GM12878 (cell line): ENCODE data around the gene EIF3D. TPM values are rescaled to one million over a fixed set of nuclear protein-coding genes. Genes with fewer than 3 reads are reported as not detected.

ENCODE experiments used
- ATAC-seq: fragments of 200-7000 bp; cut with Tn5 transposase; 3 replicates; pipeline ENCODE4 v1.9.1; 2020; ENCODE audit warnings: mild to moderate bottlenecking, moderate library complexity
- BruUV-seq: library from RNA; stranded (reverse); fragments of 400-500 nt; replicated peaks from 2 replicates; lab custom pipeline; 2021; lab: Mats Ljungman, UMichigan
- CTCF ChIA-PET: fragments of 300-600 bp; sonication (Branson Sonifier 250); formaldehyde crosslinking; extraction: SDS; loops from one replicate; lab custom pipeline; 2021; ENCODE audit warnings: inconsistent platforms; lab: Yijun Ruan, JAX
- POLR2A ChIA-PET: fragments of 350-600 bp; formaldehyde crosslinking; extraction: SDS; loops from one replicate; lab custom pipeline; 2021; ENCODE audit warnings: inconsistent platforms; lab: Charles Lee
- RAD21 ChIA-PET: fragments of 300-600 bp; sonication (Branson Sonifier 250); formaldehyde crosslinking; loops from one replicate; lab custom pipeline; 2023; ENCODE audit warnings: antibody characterized with exemption; ENCODE audit not compliant: unreplicated experiment; lab: Charles Lee
- SMC1A ChIA-PET: fragments of 300-600 bp; sonication (Branson Sonifier 250); formaldehyde crosslinking; loops from one replicate; lab custom pipeline; 2023; ENCODE audit not compliant: unreplicated experiment, uncharacterized antibody; lab: Charles Lee
- DNase-seq: peaks from one replicate; pipeline ENCODE4 v3.0.0-alpha.2; 2011; ENCODE audit warnings: low read depth, low spot score
- FAIRE-seq: peaks from 3 replicates; lab custom pipeline; 2011; peaks lifted over from hg19 to GRCh38; lab: Jason Lieb, UNC
- H2AFZ ChIP-seq: 2 replicates; pipeline ENCODE4 v1.6.0; 2011; ENCODE audit warnings: low read depth, low read length, control low read depth; ENCODE audit not compliant: control insufficient read depth
- H3K27ac ChIP-seq: 2 replicates; pipeline ENCODE4 v1.5.1; 2011; ENCODE audit warnings: control low read depth; ENCODE audit not compliant: control insufficient read depth, insufficient read depth
- H3K27me3 ChIP-seq, 2 experiments: replicated peaks in 1 of 2; 2 replicates each; pipeline versions ENCODE4 v1.6.0 to v1.6.1; 2011; ENCODE audit warnings: low read length in 1 of 2; ENCODE audit not compliant: control insufficient read depth in 2 of 2, insufficient read depth in 2 of 2
- H3K36me3 ChIP-seq, 2 experiments: 2 replicates each; pipeline ENCODE4 v1.5.1; 2011; ENCODE audit warnings: low read length in 1 of 2; ENCODE audit not compliant: control insufficient read depth in 2 of 2, insufficient read depth in 2 of 2
- H3K4me1 ChIP-seq: 2 replicates; pipeline ENCODE4 v1.6.1; 2011; ENCODE audit warnings: mild to moderate bottlenecking, low read length, moderate library complexity, mixed read lengths; ENCODE audit not compliant: control insufficient read depth, insufficient read depth
- H3K4me2 ChIP-seq: 2 replicates; pipeline ENCODE4 v1.6.0; 2011; ENCODE audit warnings: control low read depth; ENCODE audit not compliant: control insufficient read depth, insufficient read depth
- H3K4me3 ChIP-seq: fragments of 200-600 bp; sonication (generic); 2 replicates; pipeline ENCODE4 v1.5.1; 2016
- H3K79me2 ChIP-seq: 2 replicates; pipeline ENCODE4 v1.6.0; 2011; ENCODE audit warnings: low read length; ENCODE audit not compliant: control insufficient read depth, insufficient read depth
- H3K9ac ChIP-seq: 2 replicates; pipeline ENCODE4 v1.8.0; 2011; ENCODE audit warnings: low read length, control low read depth, mixed read lengths; ENCODE audit not compliant: control insufficient read depth, insufficient read depth
- H3K9me3 ChIP-seq: replicated peaks from 3 replicates; pipeline ENCODE4 v1.5.1; 2011; ENCODE audit warnings: mild to moderate bottlenecking, low read length; ENCODE audit not compliant: control insufficient read depth, insufficient read depth
- H4K20me1 ChIP-seq: 2 replicates; pipeline ENCODE4 v1.6.0; 2011; ENCODE audit not compliant: control insufficient read depth, insufficient read depth
- ATF3 ChIP-seq: IDR thresholded peaks from 2 replicates; pipeline ENCODE4 v1.6.1; 2011; ENCODE audit warnings: low read depth, mild to moderate bottlenecking, low read length, moderate library complexity, borderline replicate concordance; ENCODE audit errors: extremely low read depth
- RUNX3 ChIP-seq: IDR thresholded peaks from 2 replicates; pipeline ENCODE4 v1.6.1; 2012; ENCODE audit warnings: low read length, inconsistent platforms
- ZNF592 ChIP-seq: fragments of 450-650 bp; IDR thresholded peaks from 2 replicates; pipeline ENCODE4 v1.6.1; 2017; ENCODE audit warnings: mild to moderate bottlenecking, moderate library complexity
- WGBS: methylation state at CpG from one replicate; pipeline ENCODE4 v1.1.6; 2016; ENCODE audit warnings: low lambda C conversion rate; ENCODE audit not compliant: insufficient replicate concordance, insufficient coverage; ENCODE audit errors: missing lambda C conversion rate; 5-methylcytosine and 5-hydroxymethylcytosine counted together
- in situ Hi-C: fragments of 300-500 bp; cut with MboI; formaldehyde crosslinking; loops from 9 replicates; pipeline ENCODE4 v1.14.3; 2018; ENCODE audit warnings: mixed read lengths
- intact Hi-C: fragments of 100-400 bp; cut with micrococcal nuclease; formaldehyde crosslinking; loops from one replicate; pipeline ENCODE4 v1.14.2; 2022; ENCODE audit not compliant: unreplicated experiment
- polyA plus RNA-seq, 11 experiments: library from polyadenylated mRNA; depleted of rRNA in 4 of 11; unstranded in 6 of 11; stranded (reverse) in 5 of 11; fragments of >200 nt; fragmentation: Nextera tagmentation in 4 of 11; fragmentation: Illumina TruSeq in 1 of 11; extraction: Ambion mirVana in 4 of 11; extraction: Trizol in 1 of 11; gene quantifications; 1 replicate in 1 of 11; 2 replicates in 10 of 11; pipeline versions ENCODE4 v1.2.1 to v1.2.3, GENCODE V29; 2011 to 2016; ENCODE audit warnings: inconsistent platforms in 2 of 11, missing spikeins in 2 of 11, low read depth in 1 of 11
- total RNA-seq, 4 experiments: library from RNA; depleted of rRNA in 3 of 4; stranded (reverse); fragments of >200 nt in 3 of 4; fragmentation: Illumina TruSeq in 1 of 4; extraction: Trizol in 1 of 4; gene quantifications; 2 replicates each; pipeline versions ENCODE4 v1.2.1 to v1.2.3, GENCODE V29; 2013 to 2021

Gene EIF3D
- total and polyA plus RNA-seq, 10 of the 15 experiments (the other 5 are each of a cell fraction or from before 2014, with no cell fraction given) = 240 to 558 (median 420) TPM

- no peak for ATAC-seq
- Histone ChIP-seq H4K20me1 (no peaks in the 10 kb centered on the region), H3K79me2 (no peaks in the 10 kb centered on the region; the same call in 1 of the 2 replicates), H3K9ac (no peak overlapping the region), H3K36me3 (peaks cover 16 to 17% of the 10 kb centered on the region in 2 experiments; a peak in 3 of 4 replicates), H3K4me3 (no peak overlapping the region), H3K4me2 (no peak overlapping the region), H3K9me3 (no peaks in the 10 kb centered on the region), H3K27me3 (no peaks in the 10 kb centered on the region), H2AFZ (no peak overlapping the region), H3K4me1 (peaks cover 4% of the 10 kb centered on the region), H3K27ac (no peak overlapping the region)
- no TSS peak for BruUV-seq
- SMC1A ChIA-PET = interaction anchor here (1.4 to 4.0 kb wide), 2 partner anchors 135 to 167 kb away, joined by 3 to 70 read pairs; no protein-coding TSS in a partner anchor
- POLR2A ChIA-PET = interaction anchor here (1.0 kb wide), 1 partner anchor 12 kb away, joined by 3 read pairs; no protein-coding TSS in a partner anchor
- RAD21 ChIA-PET = interaction anchor here (4.7 kb wide), 1 partner anchor 167 kb away, joined by 107 read pairs; no protein-coding TSS in a partner anchor
- CTCF ChIA-PET = interaction anchor here (1.3 to 8.5 kb wide), 2 partner anchors 18 to 166 kb away, joined by 3 to 125 read pairs; no protein-coding TSS in a partner anchor
- no peak for DNase-seq
- intact Hi-C loops (no loop called here), in situ Hi-C loops (loop anchor here (5.0 kb wide), 1 partner anchor 161 kb away; no protein-coding TSS in a partner anchor)
- WGBS = 78% methylated on average over 7 of the region's 7 CpGs
- no peak for FAIRE-seq
- TF ChIP-seq ATF3 (no peak), RUNX3 (peak; percentile 19; the same call in 1 of the 2 replicates), ZNF592 (no peak)
These were observed 61.0 kb downstream of the EIF3D start for GRCh38 chr22:36467946-36468345.
